Fibroblast of skin of left quadriceps (primary cell): ENCODE results near the gene INSC.

ENCODE experiments used
- DNase-seq, 2 experiments: peaks; one replicate each; pipeline ENCODE4 v3.0.0-alpha.2; 2013; ENCODE audit warnings: low read depth in 2 of 2

Gene INSC

GRCh38 chr11:15222777-15223176 lies 108.1 kb downstream of the INSC start:
- no peak for DNase-seq

- DNase-seq: peak; percentile 3 to 12
Observed at GRCh38 chr11:15223318-15223717, 108.6 kb downstream of the INSC start.

DNA sequence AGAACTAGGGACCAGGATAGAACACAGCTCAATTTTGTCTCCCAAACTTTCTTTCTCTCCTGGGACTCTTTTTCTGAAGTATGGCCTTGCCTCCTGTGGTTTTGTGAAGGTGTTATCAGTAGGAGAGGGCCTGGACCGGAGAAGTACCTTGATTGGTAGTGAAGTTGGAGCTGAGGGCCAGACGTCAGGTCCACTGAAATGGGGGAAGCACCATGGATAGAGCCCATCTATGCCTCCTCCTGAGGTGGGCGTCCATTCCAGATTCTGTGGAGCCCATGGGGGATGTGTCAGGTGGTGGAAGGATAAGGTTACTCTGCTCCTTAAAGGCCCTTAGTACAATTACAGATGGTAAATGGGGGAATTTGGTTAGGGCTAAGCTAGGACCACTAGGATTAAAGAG lies 109.7 kb downstream of the INSC start:
- DNase-seq: no peak

DNA sequence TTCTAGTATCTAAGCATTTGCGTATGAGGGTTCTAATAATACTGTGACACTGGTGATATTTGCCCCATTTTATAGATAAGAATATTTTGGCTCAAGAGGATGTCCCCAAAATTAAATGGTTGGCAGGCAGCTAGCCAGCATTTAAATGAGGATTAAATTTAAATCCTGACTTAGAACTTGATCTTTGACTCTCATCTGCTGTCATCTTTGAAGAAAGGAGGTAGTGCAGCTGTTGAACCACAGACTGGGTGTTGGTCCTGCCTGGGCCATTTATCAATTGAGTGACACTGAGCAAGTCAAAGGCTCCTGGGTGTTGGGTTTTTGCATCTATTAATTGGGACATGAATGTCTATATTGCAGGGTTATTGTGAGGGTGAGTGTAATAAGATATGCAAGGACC lies 112.3 kb downstream of the INSC start:
- no peak for DNase-seq

GRCh38 chr11:15228331-15228849 lies 113.7 kb downstream of the INSC start:
- no peak for DNase-seq

DNA sequence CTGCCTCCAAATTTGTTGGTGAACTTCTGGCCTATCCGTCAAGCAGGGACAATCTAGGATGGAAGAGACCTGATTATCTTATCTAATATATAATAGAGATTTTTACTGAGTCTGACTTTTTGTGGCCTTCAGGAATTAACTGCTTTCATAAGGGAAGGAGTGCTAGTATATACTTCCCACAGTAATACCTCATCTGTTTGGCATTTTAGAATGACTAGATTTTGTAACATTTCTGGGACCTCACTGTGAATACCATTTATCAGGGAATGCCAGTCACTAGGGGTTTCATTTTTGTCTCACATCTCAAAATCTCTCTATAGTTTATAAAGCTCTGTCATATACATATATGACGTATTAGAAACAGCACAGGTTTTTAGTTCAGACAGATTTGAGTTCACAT lies 114.3 kb downstream of the INSC start:
- no peak for DNase-seq

- DNase-seq: no peak
Observed at GRCh38 chr11:15232496-15232895, 117.8 kb downstream of the INSC start.

DNA sequence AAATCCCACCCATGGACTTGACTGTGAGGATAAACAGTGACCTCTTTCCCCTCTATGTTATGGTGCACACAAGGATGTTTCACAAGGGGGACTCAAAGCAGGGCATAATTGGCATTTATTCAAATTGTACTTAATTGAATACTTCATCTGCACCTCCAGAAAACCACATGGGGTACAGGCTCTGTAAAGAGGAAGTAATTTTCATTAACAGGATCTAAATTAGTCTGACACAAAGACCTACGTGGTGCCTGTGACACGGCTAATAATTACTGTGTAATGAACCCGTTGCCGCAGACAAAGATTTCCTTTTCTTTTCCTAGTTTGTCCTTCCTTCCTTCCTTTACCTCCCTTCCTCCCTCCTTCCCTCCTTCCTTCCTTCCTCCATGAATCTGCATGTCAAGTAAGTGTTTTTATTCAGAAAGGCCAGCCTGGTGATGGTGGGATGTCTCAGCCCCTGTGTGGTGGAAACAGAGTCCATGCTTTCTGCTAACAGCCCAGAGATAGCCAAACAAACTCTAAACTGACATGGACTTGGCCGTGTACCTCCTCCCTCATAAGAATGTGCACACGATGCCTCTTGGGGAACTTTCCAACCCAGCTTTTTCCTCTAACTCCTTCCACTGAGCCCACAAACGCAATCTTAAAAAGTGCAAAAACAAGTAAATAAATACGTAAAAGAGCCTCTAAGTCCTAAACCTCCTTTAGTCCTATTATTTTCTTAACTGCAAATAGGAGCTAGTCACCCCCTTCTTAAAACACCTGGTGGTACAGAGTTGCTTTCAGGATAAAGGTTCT lies 118.8 kb downstream of the INSC start:
- DNase-seq: no peak

GRCh38 chr11:15234796-15235195 lies 120.1 kb downstream of the INSC start:
- DNase-seq: no peak

- DNase-seq: no peak
Observed at GRCh38 chr11:15236559-15236958, 121.8 kb downstream of the INSC start.

GRCh38 chr11:15238856-15239255 lies 124.1 kb downstream of the INSC start:
- DNase-seq: no peak

DNA sequence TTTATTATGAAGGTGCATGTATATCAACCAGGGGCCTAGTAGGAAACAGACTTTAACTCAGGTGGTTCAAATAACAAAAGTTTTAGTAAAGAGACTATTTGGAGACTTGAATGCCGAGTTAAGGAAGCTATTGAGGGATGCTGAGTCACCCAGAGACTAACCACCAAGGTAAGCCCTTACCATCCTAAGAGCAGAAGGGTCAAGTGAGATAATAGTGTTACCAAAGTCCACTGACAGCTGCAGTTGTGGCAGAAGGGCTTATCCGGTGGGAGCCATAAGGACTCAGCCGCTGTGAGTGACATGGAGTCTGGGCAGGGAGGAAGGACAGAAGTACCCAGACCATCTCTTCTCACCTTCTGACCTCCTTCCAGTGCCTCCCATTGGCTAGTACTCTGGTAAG lies 134.0 kb downstream of the INSC start:
- DNase-seq: no peak

DNA sequence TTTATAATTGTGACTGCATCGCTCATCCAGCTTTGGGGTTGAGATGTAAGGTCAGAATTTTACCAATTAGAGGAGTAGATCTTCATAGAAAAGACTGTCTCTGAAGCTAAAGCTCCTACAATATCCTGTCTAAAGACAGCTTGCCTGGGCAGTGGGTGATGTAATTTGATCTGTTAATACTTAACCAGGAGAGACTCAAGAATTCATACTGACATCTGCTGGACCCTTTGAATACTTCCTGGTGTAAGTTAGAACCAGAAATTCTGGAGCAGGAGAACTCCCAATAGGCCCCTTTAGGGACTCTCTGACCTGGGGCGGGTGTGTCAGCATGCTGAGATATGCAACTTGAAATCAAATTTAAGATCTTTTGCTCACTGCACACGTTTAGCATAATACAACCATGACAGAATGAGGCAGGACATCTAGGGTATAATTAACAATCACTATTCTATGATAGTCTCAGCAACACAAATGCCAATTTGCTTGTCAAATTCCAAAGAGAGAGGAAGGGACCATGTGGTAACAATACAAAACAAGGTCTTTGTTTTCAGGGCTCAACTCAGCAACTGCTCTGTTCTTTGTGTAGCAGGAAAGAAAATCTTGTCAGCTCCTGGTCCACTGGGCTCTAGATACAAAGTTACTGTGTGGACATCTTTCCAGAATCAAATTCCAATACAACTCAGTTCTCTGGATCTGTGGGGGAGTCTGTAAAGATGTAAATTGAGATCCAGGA lies 143.9 kb downstream of the INSC start:
- peak in 1 of 2 experiments; percentile 1 for DNase-seq

GRCh38 chr11:15266999-15267398 lies 152.3 kb downstream of the INSC start:
- no peak for DNase-seq

GRCh38 chr11:15268598-15268997 lies 153.9 kb downstream of the INSC start:
- no peak for DNase-seq

DNA sequence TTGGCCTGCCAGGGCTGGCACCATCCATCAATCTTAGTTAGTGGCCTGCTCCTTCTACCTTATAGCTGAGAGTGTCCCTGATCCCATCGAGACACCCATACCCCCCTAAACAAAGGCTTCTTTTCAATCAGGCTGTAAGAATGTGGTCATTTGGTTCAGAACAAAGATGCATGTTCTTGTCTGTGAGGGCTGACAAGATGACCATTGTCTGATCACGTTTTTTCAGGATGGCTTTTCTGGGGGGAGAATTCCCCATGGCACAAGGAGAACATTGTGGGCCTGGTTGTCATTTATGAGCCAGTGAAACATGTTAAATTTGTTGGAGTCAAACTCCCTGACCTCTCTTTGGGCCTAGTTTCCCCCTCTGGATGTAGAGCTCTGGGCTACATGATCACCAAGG lies 160.4 kb downstream of the INSC start:
- no peak for DNase-seq

DNA sequence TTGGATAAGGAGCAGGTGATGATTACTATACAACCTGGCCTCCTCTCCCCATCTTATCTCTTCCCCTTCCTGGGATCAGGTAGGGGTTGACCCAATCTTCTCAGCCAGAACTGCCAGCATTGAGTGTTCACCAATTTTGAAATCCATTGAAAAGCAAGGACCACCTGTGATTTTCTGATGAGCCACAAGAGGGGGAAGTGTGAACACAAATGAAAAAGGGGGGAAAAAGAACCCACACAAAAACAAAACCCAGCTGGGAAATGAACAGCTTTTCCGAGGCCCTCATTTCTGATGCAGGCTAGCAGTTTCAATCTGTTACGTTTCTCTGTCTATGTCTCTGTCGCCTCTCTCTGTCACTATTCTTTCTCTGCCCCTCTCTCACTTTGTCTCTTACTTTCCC lies 161.9 kb downstream of the INSC start:
- no peak for DNase-seq

- no peak for DNase-seq
Observed at GRCh38 chr11:15278128-15278527, 163.4 kb downstream of the INSC start.

GRCh38 chr11:15280393-15280792 lies 165.7 kb downstream of the INSC start:
- DNase-seq: no peak

- no peak for DNase-seq
Observed at GRCh38 chr11:15282754-15283153, 168.0 kb downstream of the INSC start.

- no peak for DNase-seq
Observed at GRCh38 chr11:15286465-15286864, 171.7 kb downstream of the INSC start.

GRCh38 chr11:15288863-15289262 lies 174.1 kb downstream of the INSC start:
- no peak for DNase-seq

- no peak for DNase-seq
Observed at GRCh38 chr11:15289723-15290122, 175.0 kb downstream of the INSC start.
